Aorta (tissue), 5 donors: ENCODE results near the gene TGFBR1. TPM values are rescaled to one million over a fixed set of nuclear protein-coding genes. Genes with fewer than 3 reads are reported as not detected.

ENCODE experiments used
- ATAC-seq: fragments of 200-7000 bp; cut with Tn5 transposase; one replicate; pipeline ENCODE4 v1.9.1; 2022; ENCODE audit warnings: moderate library complexity; ENCODE audit not compliant: low FRiP score
- DNase-seq, 2 donors: peaks; one replicate each; pipeline ENCODE4 v3.0.0-alpha.2; 2020
- H3K27ac ChIP-seq, 2 donors: one replicate each; pipeline ENCODE4 v1.5.1; 2013; ENCODE audit warnings: low read length in 2 of 2, mild to moderate bottlenecking in 2 of 2, moderate library complexity in 2 of 2, control low read depth in 1 of 2, inconsistent platforms in 1 of 2, low read depth in 1 of 2
- H3K27me3 ChIP-seq, 2 donors: one replicate each; pipeline ENCODE4 v1.6.1; 2013; ENCODE audit warnings: control low read depth in 1 of 2, low read length in 1 of 2, mild to moderate bottlenecking in 1 of 2, moderate library complexity in 1 of 2; ENCODE audit not compliant: insufficient read depth in 2 of 2, control insufficient read depth in 1 of 2
- H3K36me3 ChIP-seq, 2 donors: one replicate each; pipeline ENCODE4 v1.6.1; 2013; ENCODE audit warnings: control low read depth in 1 of 2, low read length in 1 of 2, mild to moderate bottlenecking in 1 of 2; ENCODE audit not compliant: insufficient read depth in 2 of 2, control insufficient read depth in 1 of 2
- H3K4me1 ChIP-seq, 2 donors: one replicate each; pipeline ENCODE4 v1.6.1; 2013; ENCODE audit warnings: low read length in 2 of 2, control low read depth in 1 of 2, mild to moderate bottlenecking in 1 of 2, moderate library complexity in 1 of 2; ENCODE audit not compliant: insufficient read depth in 2 of 2, control insufficient read depth in 1 of 2
- H3K4me3 ChIP-seq, 2 donors: one replicate each; pipeline ENCODE4 v1.5.1; 2013; ENCODE audit warnings: low read length in 2 of 2, control low read depth in 1 of 2, mild to moderate bottlenecking in 1 of 2
- H3K9me3 ChIP-seq: one replicate; pipeline ENCODE4 v1.6.1; 2013; ENCODE audit warnings: mild to moderate bottlenecking, low read length; ENCODE audit not compliant: control insufficient read depth
- WGBS, 2 donors: extraction: QIAGEN DNeasy Blood & Tissue Kit; methylation state at CpG; one replicate each; pipeline ENCODE4 v1.1.7; 2013; 5-methylcytosine and 5-hydroxymethylcytosine counted together
- intact Hi-C, 2 donors: fragments of 100-400 bp; cut with DNase I; formaldehyde crosslinking; loops; one replicate each; pipeline versions ENCODE4 v1.14.2 to v1.15.0; 2022
- polyA plus RNA-seq, 2 donors: library from polyadenylated mRNA; stranded (reverse); fragments of 200-250 nt; gene quantifications; one replicate each; pipeline ENCODE4 v1.2.3, GENCODE V29; 2013
- total RNA-seq, 2 donors: library from RNA; stranded (reverse); fragmentation: NEBNext Ultra II Directional; extraction: Animal tissue kit (Norgen Biotek cat#: 25700); gene quantifications; one replicate each; pipeline ENCODE4 v1.2.1, GENCODE V29; 2021
- donor health status: healthy with polysubstance abuse.
- donor health status: Bipolar disorder and iron deficiency.
- donor health status: DM: no; HTN: no; CAD: no.
- donor health status: DM: no; HTN: no; CAD: no.
- donor health status: DM: yes; HTN: yes; CAD: no.

Gene TGFBR1
- total and polyA plus RNA-seq, 4 donors, result 21.9 to 156 (median 62.9) TPM

DNA sequence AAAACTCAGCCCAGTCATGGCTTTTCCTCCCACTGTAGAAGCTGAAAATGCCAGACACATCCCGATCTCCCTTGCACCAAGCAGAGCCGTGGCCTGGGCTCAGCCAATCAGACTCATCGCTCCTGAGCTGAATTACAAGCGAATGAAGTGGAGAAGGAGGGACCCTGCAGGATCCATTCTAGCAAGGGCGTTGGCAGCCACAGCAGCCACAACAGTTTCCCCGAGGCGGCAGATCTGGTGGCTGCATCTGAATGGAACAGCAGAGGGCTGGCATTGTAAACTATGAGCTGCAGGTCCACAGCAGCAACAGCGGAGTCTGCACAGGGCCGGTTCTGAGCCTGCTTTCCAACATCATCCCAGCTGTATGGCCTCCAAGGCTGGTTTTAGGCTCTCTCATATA lies 93.1 kb downstream of the TGFBR1 start:
- H3K27ac ChIP-seq, result no peak overlapping the region
- no peaks in the 10 kb centered on the region for H3K4me1 ChIP-seq
- no peak for DNase-seq
- H3K36me3 ChIP-seq, result no peaks in the 10 kb centered on the region
- WGBS, 2 donors, result 50 to 60% methylated on average over 9 of the region's 9 CpGs
- intact Hi-C loops, result no loop called here
- no peak for ATAC-seq
- H3K27me3 ChIP-seq, result no peaks in the 10 kb centered on the region
- H3K9me3 ChIP-seq, result peaks cover 2% of the 10 kb centered on the region
- H3K4me3 ChIP-seq, result no peak overlapping the region

DNA sequence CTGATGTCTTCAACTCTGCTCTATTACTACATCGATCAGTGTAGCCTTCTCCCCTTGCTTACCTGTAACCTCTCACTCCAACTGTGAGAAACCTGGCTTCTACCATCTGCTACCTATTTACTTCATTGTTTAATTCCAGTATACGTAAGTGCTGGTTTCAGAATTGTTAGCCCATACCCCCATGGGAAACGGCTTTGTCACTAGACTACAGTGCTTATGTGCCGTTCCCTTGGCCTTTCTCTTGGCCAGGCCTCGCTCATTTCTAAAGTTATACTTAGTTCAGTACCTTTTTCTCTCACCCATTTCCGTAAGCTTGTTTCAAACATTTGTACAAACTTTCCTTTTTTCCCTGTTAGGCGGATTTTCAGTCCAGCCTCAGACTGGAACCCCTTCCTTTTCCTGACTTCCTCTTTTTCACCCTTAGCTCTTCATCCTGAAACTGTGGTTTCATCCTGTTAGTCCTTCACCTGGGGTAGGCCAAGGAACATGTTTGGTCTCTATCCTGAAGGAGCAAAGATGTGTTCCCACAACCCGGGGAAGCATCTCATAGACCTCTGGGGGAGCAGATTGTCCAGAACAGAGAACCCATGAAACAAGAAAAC lies 95.1 kb downstream of the TGFBR1 start:
- ATAC-seq (no peak), DNase-seq (no peak)
- Histone ChIP-seq H3K27me3 (no peaks in the 10 kb centered on the region), H3K4me3 (no peak overlapping the region), H3K9me3 (no peaks in the 10 kb centered on the region), H3K27ac (no peak overlapping the region), H3K4me1 (no peaks in the 10 kb centered on the region), H3K36me3 (no peaks in the 10 kb centered on the region)
- WGBS, 2 donors, result 91% methylated on average over 8 of the region's 8 CpGs
- intact Hi-C loops, result loop anchor here in 1 of 2 donors (10.0 kb wide), 1 partner anchor 815 kb away; no protein-coding TSS in a partner anchor

GRCh38 chr9:99201603-99202002 lies 96.7 kb downstream of the TGFBR1 start:
- H3K27ac ChIP-seq, result no peak overlapping the region
- ATAC-seq, result no peak
- intact Hi-C loops, result loop anchor here in 1 of 2 donors (10.0 kb wide), 1 partner anchor 813 kb away; no protein-coding TSS in a partner anchor

More at GRCh38 chr9:99201603-99202002, 96.7 kb downstream of the TGFBR1 start:
- no peak for DNase-seq
- Histone ChIP-seq H3K4me3 (no peak overlapping the region), H3K9me3 (no peaks in the 10 kb centered on the region), H3K36me3 (no peaks in the 10 kb centered on the region), H3K27me3 (no peaks in the 10 kb centered on the region), H3K4me1 (no peaks in the 10 kb centered on the region)
- 77 to 81% methylated on average over 5 of the region's 5 CpGs for WGBS, 2 donors

Other genes starting within 250 kb of the TGFBR1 start
- 100 to 1,000 TPM in 1 of 2 donors, 10 to 100 TPM in 1; 53.3 to 126 TPM for gene COL15A1, start 161.2 kb upstream of the TGFBR1 start, total RNA-seq
- 10 to 100 TPM in 1 of 2 donors, 1 to 10 TPM in 1; 6.3 to 19.6 TPM for gene COL15A1, start 161.2 kb upstream of the TGFBR1 start, polyA plus RNA-seq
- 10 to 100 TPM; 22.2 to 24.1 TPM for gene ALG2, start 116.8 kb downstream of the TGFBR1 start, total RNA-seq
- 10 to 100 TPM; 15.4 to 16.2 TPM for gene ALG2, start 116.8 kb downstream of the TGFBR1 start, polyA plus RNA-seq
- gene SEC61B, start 117.2 kb downstream of the TGFBR1 start, total RNA-seq, result 100 to 1,000 TPM in 1 of 2 donors, 10 to 100 TPM in 1; 95.0 to 111 TPM
- 100 to 1,000 TPM; 201 to 288 TPM for gene SEC61B, start 117.2 kb downstream of the TGFBR1 start, polyA plus RNA-seq